Stimulated activated CD4-positive, alpha-beta T cell treated with anti-CD3 and anti-CD28 coated beads, TNF-alpha, amount 100 ng/mL, for 4 hours (primary cell): Measurements from ENCODE around the gene EYA4.

ENCODE experiments used
- DNase-seq, 3 experiments: peaks; one replicate each; pipeline ENCODE4 v3.0.0-alpha.2; 2020; ENCODE audit warnings: low read depth in 3 of 3

The EYA4 gene

GRCh38 chr6:133348846-133349245, 107.7 kb downstream of the EYA4 start:
- no peak for DNase-seq

- DNase-seq, result no peak
Measured at GRCh38 chr6:133350928-133351327, 109.8 kb downstream of the EYA4 start.

GRCh38 chr6:133352046-133352445, 110.9 kb downstream of the EYA4 start:
- DNase-seq, result no peak

- no peak for DNase-seq
Measured at GRCh38 chr6:133353061-133353460, 111.9 kb downstream of the EYA4 start.

GRCh38 chr6:133355922-133356321, 114.8 kb downstream of the EYA4 start:
- no peak for DNase-seq

- no peak for DNase-seq
Measured at GRCh38 chr6:133358574-133359150, 117.5 kb downstream of the EYA4 start.

GRCh38 chr6:133359256-133359655, 118.1 kb downstream of the EYA4 start:
- DNase-seq, result no peak

- DNase-seq, result no peak
Measured at GRCh38 chr6:133359760-133360159, 118.6 kb downstream of the EYA4 start.

GRCh38 chr6:133360194-133360593, 119.0 kb downstream of the EYA4 start:
- DNase-seq, result no peak

- no peak for DNase-seq
Measured at GRCh38 chr6:133362813-133363212, 121.7 kb downstream of the EYA4 start.

- DNase-seq, result no peak
Measured at GRCh38 chr6:133368664-133369063, 127.5 kb downstream of the EYA4 start.

GRCh38 chr6:133369773-133370272, 128.7 kb downstream of the EYA4 start:
- DNase-seq, result no peak

- DNase-seq, result no peak
Measured at GRCh38 chr6:133376743-133377142, 135.6 kb downstream of the EYA4 start.

- DNase-seq, result no peak
Measured at GRCh38 chr6:133377219-133377618, 136.1 kb downstream of the EYA4 start.

GRCh38 chr6:133380047-133380446, 138.9 kb downstream of the EYA4 start:
- DNase-seq, result no peak

GRCh38 chr6:133380723-133381122, 139.6 kb downstream of the EYA4 start:
- DNase-seq, result no peak

- no peak for DNase-seq
Measured at GRCh38 chr6:133388731-133389130, 147.6 kb downstream of the EYA4 start.

- no peak for DNase-seq
Measured at GRCh38 chr6:133390168-133390567, 149.0 kb downstream of the EYA4 start.

- no peak for DNase-seq
Measured at GRCh38 chr6:133392015-133392414, 150.9 kb downstream of the EYA4 start.

- no peak for DNase-seq
Measured at GRCh38 chr6:133392641-133393040, 151.5 kb downstream of the EYA4 start.

- no peak for DNase-seq
Measured at GRCh38 chr6:133393891-133394290, 152.7 kb downstream of the EYA4 start.

- DNase-seq, result no peak
Measured at GRCh38 chr6:133394630-133395029, 153.5 kb downstream of the EYA4 start.

- no peak for DNase-seq
Measured at GRCh38 chr6:133396233-133396983, 155.3 kb downstream of the EYA4 start.

- no peak for DNase-seq
Measured at GRCh38 chr6:133396984-133397348, 155.8 kb downstream of the EYA4 start.
